ENCODE measurements around the gene HAUS3.

HAUS3 gene

DNA sequence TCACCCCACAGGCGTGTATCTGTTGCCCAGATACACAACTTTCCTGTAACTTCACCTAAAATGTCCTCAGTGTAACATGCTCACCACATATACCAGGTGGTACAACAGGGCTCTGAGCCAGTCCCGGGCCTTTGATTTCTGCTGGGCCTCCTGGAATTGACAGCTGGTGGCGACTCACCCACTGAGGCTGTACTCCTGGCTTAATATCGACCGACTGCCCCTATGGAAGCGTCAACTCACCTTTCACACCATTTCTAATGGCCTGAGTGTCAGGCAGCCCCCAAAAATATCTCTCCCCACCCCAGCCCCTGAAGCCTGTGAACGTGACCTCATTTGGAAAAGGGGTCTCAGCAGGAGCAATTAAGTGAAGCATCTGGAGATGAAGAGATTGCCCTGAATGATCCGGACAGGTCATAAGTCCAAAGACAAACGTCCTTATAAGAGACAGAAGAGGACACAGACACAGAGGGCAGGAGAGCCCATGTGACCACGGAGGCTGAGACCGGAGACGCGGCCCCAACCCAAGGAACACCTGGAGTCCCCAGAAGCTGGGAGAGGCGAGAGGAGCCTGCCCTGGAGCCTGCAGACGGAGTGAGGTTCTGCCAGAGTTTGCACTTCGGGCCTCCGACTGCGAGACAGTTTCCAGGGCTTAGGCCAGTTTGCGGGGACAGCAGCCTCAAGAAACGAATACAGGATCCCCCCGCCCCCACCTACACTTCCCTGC, 32.6 kb upstream of the HAUS3 start:
- TF ChIP-seq CTCF (IDR thresholded peaks at IDR 0.05; ENCODE audit: insufficient read depth, low read depth, low read length, missing control alignments) = no peak
- no peak for DNase-seq (ENCODE audit: low read depth)
- H3K4me3 ChIP-seq (ENCODE audit: low read depth, low read length) = no peak overlapping the region

GRCh38 chr4:2273657-2274319, 31.9 kb upstream of the HAUS3 start:
- no peak overlapping the region for H3K4me3 ChIP-seq (ENCODE audit: low read depth, low read length)
- TF ChIP-seq CTCF (IDR thresholded peaks at IDR 0.05; ENCODE audit: insufficient read depth, low read depth, low read length, missing control alignments) = no peak
- no peak for DNase-seq (ENCODE audit: low read depth)

- DNase-seq (ENCODE audit: low read depth) = no peak
- TF ChIP-seq CTCF (IDR thresholded peaks at IDR 0.05; ENCODE audit: insufficient read depth, low read depth, low read length, missing control alignments) = no peak
- no peak overlapping the region for H3K4me3 ChIP-seq (ENCODE audit: low read depth, low read length)
Measured at GRCh38 chr4:2273221-2273620, 31.3 kb upstream of the HAUS3 start.

GRCh38 chr4:2272828-2273120, 30.9 kb upstream of the HAUS3 start:
- no peak overlapping the region for H3K4me3 ChIP-seq (ENCODE audit: low read depth, low read length)
- TF ChIP-seq CTCF (IDR thresholded peaks at IDR 0.05; ENCODE audit: insufficient read depth, low read depth, low read length, missing control alignments) = no peak
- no peak for DNase-seq (ENCODE audit: low read depth)

GRCh38 chr4:2272026-2272827, 30.3 kb upstream of the HAUS3 start:
- DNase-seq (ENCODE audit: low read depth) = no peak
- H3K4me3 ChIP-seq (ENCODE audit: low read depth, low read length) = no peak overlapping the region
- TF ChIP-seq CTCF (IDR thresholded peaks at IDR 0.05; ENCODE audit: insufficient read depth, low read depth, low read length, missing control alignments) = no peak

GRCh38 chr4:2271279-2272025, 29.5 kb upstream of the HAUS3 start:
- DNase-seq (ENCODE audit: low read depth) = no peak
- H3K4me3 ChIP-seq (ENCODE audit: low read depth, low read length) = no peak overlapping the region
- no peak for TF ChIP-seq CTCF (IDR thresholded peaks at IDR 0.05; ENCODE audit: insufficient read depth, low read depth, low read length, missing control alignments)
